Left lung (tissue), 10 donors: Measurements from ENCODE around the gene HABP4. TPM values are rescaled to one million over a fixed set of nuclear protein-coding genes. Genes with fewer than 3 reads are reported as not detected.

Experiments used
- ATAC-seq: fragments of 200-7000 bp; cut with Tn5 transposase; one replicate; pipeline ENCODE4 v1.9.1; 2020; ENCODE audit warnings: moderate library complexity
- DNase-seq, 4 donors: peaks; one replicate each; pipeline ENCODE4 v3.0.0-alpha.2; 2013 to 2020
- H3K27ac ChIP-seq, 2 donors: fragments of 200-600 bp; sonication (generic) in 1 of 2; one replicate each; pipeline versions ENCODE4 v1.5.0 to v1.8.0; 2020 to 2021
- H3K27me3 ChIP-seq, 2 donors: fragments of 200-600 bp; sonication (generic) in 1 of 2; one replicate each; pipeline versions ENCODE4 v1.5.0 to v1.8.0; 2020 to 2021
- H3K36me3 ChIP-seq, 2 donors: fragments of 200-600 bp; sonication (generic) in 1 of 2; one replicate each; pipeline versions ENCODE4 v1.5.0 to v1.8.0; 2020 to 2021
- H3K4me1 ChIP-seq, 2 donors: fragments of 200-600 bp; one replicate each; pipeline ENCODE4 v1.8.0; 2021
- H3K4me3 ChIP-seq, 2 donors: fragments of 200-600 bp; sonication (generic) in 1 of 2; one replicate each; pipeline versions ENCODE4 v1.5.0 to v1.8.0; 2020 to 2021; ENCODE audit warnings: mild to moderate bottlenecking in 1 of 2
- H3K9me3 ChIP-seq, 2 donors: fragments of 200-600 bp; sonication (generic) in 1 of 2; one replicate each; pipeline versions ENCODE4 v1.5.0 to v1.8.0; 2020 to 2021
- intact Hi-C, 2 donors: fragments of 100-400 bp; cut with DNase I; formaldehyde crosslinking; loops; one replicate each; pipeline versions ENCODE4 v1.11.2 to v1.14.2; 2022
- polyA plus RNA-seq, 6 donors: library from polyadenylated mRNA; unstranded; fragments of 120-200 nt; gene quantifications; one replicate each; pipeline ENCODE4 v1.2.1, GENCODE V29; 2013; ENCODE audit not compliant: insufficient read length in 6 of 6
- total RNA-seq, 2 donors: library from RNA; stranded (reverse); fragmentation: NEBNext Ultra II Directional; extraction: Animal tissue kit (Norgen Biotek cat#: 25700); gene quantifications; one replicate each; pipeline ENCODE4 v1.2.1, GENCODE V29; 2021
- TF ChIP-seq, protein P1 (sequence below), 2 donors: fragments of 200-600 bp; sonication (generic) in 1 of 2; IDR thresholded peaks; one replicate each; pipeline versions ENCODE4 v1.5.0 to v1.8.0; 2021; ENCODE audit warnings: antibody characterized with exemption in 2 of 2
- donor health status: DM: no; HTN: yes; CAD: no.
- donor health status: DM: no; HTN: no; CAD: no.

Gene HABP4
- total and polyA plus RNA-seq, 8 donors = 8.0 to 17.1 (median 9.9) TPM

DNA sequence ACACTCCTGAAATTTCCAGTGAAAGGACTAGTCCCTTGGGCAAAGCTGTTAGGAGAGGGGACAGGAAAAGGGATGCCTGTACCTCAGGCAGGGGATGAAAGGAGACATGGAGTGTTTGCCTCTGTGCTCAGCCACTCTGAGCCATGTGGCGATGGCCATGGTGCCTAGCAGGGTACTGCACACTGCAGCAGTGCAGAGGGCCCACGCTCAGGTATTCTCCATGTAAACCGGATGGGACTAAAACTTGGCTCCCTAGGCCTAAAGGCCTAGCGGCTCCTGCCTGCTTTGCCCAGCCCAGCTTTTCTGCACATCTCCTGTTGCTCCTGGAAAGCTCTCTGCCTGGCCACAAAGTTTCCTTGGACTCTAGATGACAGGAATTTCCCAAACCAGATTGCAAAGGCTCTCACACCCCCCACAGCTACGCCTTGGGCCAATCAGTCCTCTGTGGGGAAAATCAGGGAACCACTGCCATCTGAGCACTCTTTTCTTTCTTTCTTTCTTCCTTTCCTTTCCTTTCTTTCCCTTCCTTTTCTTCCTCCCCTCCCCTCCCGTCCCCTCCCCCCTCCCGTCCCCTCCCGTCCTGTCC lies 44.3 kb downstream of the HABP4 start:
- ATAC-seq = no peak

DNA sequence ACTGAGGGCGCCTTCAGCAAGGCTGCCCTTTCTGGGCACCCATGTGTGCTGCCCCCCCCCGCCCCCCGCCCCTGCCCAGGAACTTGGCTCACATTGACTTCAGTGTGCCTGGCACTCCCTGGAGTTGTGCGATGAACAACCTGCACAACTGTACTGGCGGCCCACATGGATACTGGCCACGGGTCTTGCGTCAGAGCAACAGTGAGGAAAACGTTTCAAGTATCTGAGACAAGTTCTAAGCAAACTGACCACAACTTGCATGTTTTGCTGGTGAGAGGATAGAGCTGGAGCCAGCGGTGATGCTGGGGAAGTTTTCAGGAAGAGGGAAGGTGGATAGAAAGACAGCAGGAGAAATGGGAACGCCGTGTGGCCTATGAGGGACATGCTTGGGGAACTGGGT lies 45.4 kb downstream of the HABP4 start:
- TF ChIP-seq, protein P1, sequence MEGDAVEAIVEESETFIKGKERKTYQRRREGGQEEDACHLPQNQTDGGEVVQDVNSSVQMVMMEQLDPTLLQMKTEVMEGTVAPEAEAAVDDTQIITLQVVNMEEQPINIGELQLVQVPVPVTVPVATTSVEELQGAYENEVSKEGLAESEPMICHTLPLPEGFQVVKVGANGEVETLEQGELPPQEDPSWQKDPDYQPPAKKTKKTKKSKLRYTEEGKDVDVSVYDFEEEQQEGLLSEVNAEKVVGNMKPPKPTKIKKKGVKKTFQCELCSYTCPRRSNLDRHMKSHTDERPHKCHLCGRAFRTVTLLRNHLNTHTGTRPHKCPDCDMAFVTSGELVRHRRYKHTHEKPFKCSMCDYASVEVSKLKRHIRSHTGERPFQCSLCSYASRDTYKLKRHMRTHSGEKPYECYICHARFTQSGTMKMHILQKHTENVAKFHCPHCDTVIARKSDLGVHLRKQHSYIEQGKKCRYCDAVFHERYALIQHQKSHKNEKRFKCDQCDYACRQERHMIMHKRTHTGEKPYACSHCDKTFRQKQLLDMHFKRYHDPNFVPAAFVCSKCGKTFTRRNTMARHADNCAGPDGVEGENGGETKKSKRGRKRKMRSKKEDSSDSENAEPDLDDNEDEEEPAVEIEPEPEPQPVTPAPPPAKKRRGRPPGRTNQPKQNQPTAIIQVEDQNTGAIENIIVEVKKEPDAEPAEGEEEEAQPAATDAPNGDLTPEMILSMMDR (IDR thresholded peaks at IDR 0.05) = no peak
- DNase-seq (peak in 1 of 4 donors; percentile 79), ATAC-seq (peak; percentile 77)
- Histone ChIP-seq H3K27ac (peak overlapping the region in 1 of 2 donors; percentile 39), H3K9me3 (no peaks in the 10 kb centered on the region), H3K36me3 (peaks cover 0 to 8% of the 10 kb centered on the region in 2 donors), H3K27me3 (no peaks in the 10 kb centered on the region), H3K4me3 (no peak overlapping the region), H3K4me1 (peaks cover 6 to 12% of the 10 kb centered on the region in 2 donors)
- intact Hi-C loops = no loop called here

More for the DNA sequence above, 44.3 kb downstream of the HABP4 start:
- Histone ChIP-seq H3K9me3 (no peaks in the 10 kb centered on the region), H3K27me3 (no peaks in the 10 kb centered on the region), H3K4me3 (no peak overlapping the region), H3K36me3 (peaks cover 0 to 18% of the 10 kb centered on the region in 2 donors), H3K4me1 (peaks cover 6 to 12% of the 10 kb centered on the region in 2 donors), H3K27ac (no peak overlapping the region)
- intact Hi-C loops = no loop called here
- TF ChIP-seq, protein P1 (IDR thresholded peaks at IDR 0.05) = no peak
- no peak for DNase-seq

DNA sequence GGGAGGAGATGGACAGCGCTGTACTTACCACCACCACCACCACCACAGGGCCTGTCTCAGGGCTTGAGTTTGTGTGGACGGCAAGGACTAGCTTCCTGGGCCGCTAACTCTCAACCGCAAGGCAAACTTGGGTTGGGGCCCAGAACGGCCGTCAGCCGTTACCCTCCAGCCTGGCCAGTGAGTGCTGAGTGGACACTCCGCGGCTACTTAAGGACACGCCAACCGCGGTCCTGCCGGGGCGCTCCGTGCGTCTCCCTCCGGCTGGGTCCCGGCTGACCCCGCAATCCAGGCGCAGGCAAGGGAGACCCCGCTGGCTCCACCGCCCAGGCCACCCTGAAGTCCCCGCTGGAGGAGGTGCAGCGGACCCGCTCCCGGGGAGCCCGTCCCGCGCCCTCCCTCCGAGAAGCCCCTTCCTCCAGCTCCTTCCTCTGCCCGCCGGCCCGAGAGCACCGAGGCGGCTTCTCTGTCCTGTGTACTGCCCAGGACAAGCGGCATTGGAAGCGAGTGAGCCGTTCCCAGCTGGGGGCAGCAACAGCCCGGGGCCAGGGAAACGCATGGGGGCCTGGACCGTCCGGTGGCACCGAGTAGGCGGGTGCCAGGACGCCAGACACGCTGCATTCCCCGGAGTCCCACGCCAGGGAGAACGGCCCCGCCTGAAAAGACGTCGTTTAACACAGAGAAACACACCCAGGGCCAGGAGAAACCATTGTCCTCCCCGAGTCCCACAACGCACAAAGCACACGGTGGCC lies 46.6 kb downstream of the HABP4 start:
- Histone ChIP-seq H3K27ac (no peak overlapping the region), H3K4me1 (peaks cover 5 to 6% of the 10 kb centered on the region in 2 donors), H3K9me3 (no peaks in the 10 kb centered on the region), H3K27me3 (no peaks in the 10 kb centered on the region), H3K36me3 (no peaks in the 10 kb centered on the region), H3K4me3 (no peak overlapping the region)
- TF ChIP-seq, protein P1 (IDR thresholded peaks at IDR 0.05) = no peak
- ATAC-seq (no peak), DNase-seq (no peak)
- intact Hi-C loops = no loop called here

DNA sequence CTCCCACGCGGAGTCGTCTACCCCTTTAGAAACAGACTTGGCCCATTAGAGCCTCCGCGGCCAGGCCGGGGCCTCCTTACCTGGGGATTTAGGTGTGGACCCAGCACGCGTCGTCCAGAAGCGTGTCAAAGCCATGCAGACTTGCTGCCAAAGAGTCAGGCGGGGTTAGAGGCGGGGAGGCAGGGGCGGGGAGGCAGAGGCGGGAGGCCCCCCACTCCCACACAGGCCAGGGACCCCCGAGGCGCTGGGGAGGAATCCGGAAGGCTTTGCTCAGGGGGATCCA lies 47.1 kb downstream of the HABP4 start:
- ATAC-seq (no peak), DNase-seq (no peak)
- Histone ChIP-seq H3K36me3 (no peaks in the 10 kb centered on the region), H3K4me3 (no peak overlapping the region), H3K9me3 (no peaks in the 10 kb centered on the region), H3K27me3 (no peaks in the 10 kb centered on the region), H3K27ac (no peak overlapping the region), H3K4me1 (peaks cover 3% of the 10 kb centered on the region in 2 donors)
- intact Hi-C loops = no loop called here
- TF ChIP-seq, protein P1 (IDR thresholded peaks at IDR 0.05) = no peak

DNA sequence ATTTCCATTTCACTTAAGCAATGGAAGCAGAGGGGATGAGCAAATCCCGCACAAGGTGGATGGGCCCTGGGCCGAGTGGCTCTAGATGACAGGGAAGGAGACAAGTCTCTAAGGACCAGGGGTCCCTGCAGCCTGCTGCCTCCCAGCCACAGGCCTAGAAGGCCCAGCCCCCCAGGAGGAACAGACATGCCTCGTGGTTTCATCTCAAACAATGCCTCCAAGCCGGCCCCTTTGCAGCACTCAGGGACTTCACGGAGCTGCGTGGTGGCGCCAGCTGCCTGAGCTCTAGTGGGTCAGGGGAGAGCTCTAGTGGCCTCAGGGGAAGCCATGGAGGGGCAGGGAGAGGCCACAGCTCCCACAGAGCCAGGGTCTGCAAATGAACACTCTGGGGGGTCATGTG lies 48.8 kb downstream of the HABP4 start:
- H3K36me3 ChIP-seq = no peaks in the 10 kb centered on the region
- intact Hi-C loops = no loop called here

More for the DNA sequence above, 48.8 kb downstream of the HABP4 start:
- DNase-seq (no peak), ATAC-seq (no peak)
- TF ChIP-seq, protein P1 (IDR thresholded peaks at IDR 0.05) = no peak
- H3K27ac ChIP-seq = no peak overlapping the region
- H3K9me3 ChIP-seq = no peaks in the 10 kb centered on the region
- no peaks in the 10 kb centered on the region for H3K27me3 ChIP-seq
- peaks cover 0 to 3% of the 10 kb centered on the region in 2 donors for H3K4me1 ChIP-seq
- no peak overlapping the region for H3K4me3 ChIP-seq
